A549 (cell line): ENCODE measurements around the gene ITIH4. TPM values are rescaled to one million over a fixed set of nuclear protein-coding genes. Genes with fewer than 3 reads are reported as not detected.

Experiments
- ATAC-seq, 2 experiments: fragments of 200-7000 bp in 1 of 2; fragments of >200 bp in 1 of 2; cut with Nextera tagmentation in 1 of 2; cut with Tn5 transposase in 1 of 2; 3 replicates each; pipeline versions ENCODE4 v1.8.0 to v1.9.1; 2018 to 2020; ENCODE audit warnings: mild to moderate bottlenecking in 1 of 2, moderate library complexity in 1 of 2
- CTCF ChIA-PET: fragments of 300-600 bp; sonication (Branson Sonifier 250); formaldehyde crosslinking; extraction: SDS; loops from one replicate; lab custom pipeline; 2021; ENCODE audit warnings: antibody characterized with exemption, inconsistent platforms; lab: Yijun Ruan, JAX
- POLR2A ChIA-PET: fragments of 350-600 bp; formaldehyde crosslinking; extraction: SDS; loops from one replicate; lab custom pipeline; 2021; ENCODE audit warnings: antibody characterized with exemption, inconsistent platforms; lab: Yijun Ruan, JAX
- DNase-seq, 2 experiments: peaks; one replicate each; pipeline versions ENCODE4 v3.0.0 to v3.0.0-alpha.2; 2011 to 2016; ENCODE audit warnings: low read depth in 1 of 2, low spot score in 1 of 2
- FAIRE-seq: peaks from 2 replicates; lab custom pipeline; 2011; peaks lifted over from hg19 to GRCh38; lab: Jason Lieb, UNC
- H3K27ac ChIP-seq, 2 experiments: fragments of >200 bp; sonication (Bioruptor Twin); formaldehyde crosslinking; 3 replicates each; pipeline ENCODE4 v1.5.1; 2016 to 2017
- H3K4me1 ChIP-seq: fragments of >200 bp; sonication (Bioruptor Twin); formaldehyde crosslinking; 3 replicates; pipeline ENCODE4 v1.6.1; 2016
- H3K4me2 ChIP-seq: fragments of >200 bp; sonication (Bioruptor Twin); formaldehyde crosslinking; 3 replicates; pipeline ENCODE4 v1.6.1; 2016
- H3K4me3 ChIP-seq: fragments of >200 bp; sonication (Bioruptor Twin); formaldehyde crosslinking; 3 replicates; pipeline ENCODE4 v1.5.1; 2016
- H3K9me3 ChIP-seq: fragments of >200 bp; sonication (Bioruptor Twin); formaldehyde crosslinking; 3 replicates; pipeline ENCODE4 v1.6.1; 2016
- BCL3 ChIP-seq: fragments of >200 bp; sonication (Bioruptor Twin); formaldehyde crosslinking; IDR thresholded peaks from 3 replicates; pipeline ENCODE4 v1.6.1; 2016
- CBX8 ChIP-seq: fragments of 200-600 bp; sonication (generic); IDR thresholded peaks from 2 replicates; pipeline ENCODE4 v1.6.1; 2016
- CEBPB ChIP-seq, 2 experiments: fragments of >200 bp in 1 of 2; sonication (Bioruptor Twin) in 1 of 2; formaldehyde crosslinking in 1 of 2; IDR thresholded peaks; 2 replicates each; pipeline ENCODE4 v1.6.1; 2012 to 2016
- CHD2 ChIP-seq: fragments of 150-350 bp; IDR thresholded peaks from 2 replicates; pipeline ENCODE4 v1.6.1; 2014; ENCODE audit warnings: low read length; ENCODE audit not compliant: partially characterized antibody
- CHD4 ChIP-seq: fragments of 200-600 bp; sonication (generic); IDR thresholded peaks from 2 replicates; pipeline ENCODE4 v1.6.1; 2016; ENCODE audit warnings: antibody characterized with exemption, mild to moderate bottlenecking, borderline replicate concordance
- GATA3 ChIP-seq: IDR thresholded peaks from 2 replicates; pipeline ENCODE4 v1.6.1; 2012; ENCODE audit warnings: borderline replicate concordance
- HES2 ChIP-seq: fragments of >200 bp; sonication (Bioruptor Twin); formaldehyde crosslinking; IDR thresholded peaks from 2 replicates; pipeline ENCODE4 v1.6.1; 2016
- HMGXB4 ChIP-seq: fragments of 250-450 bp; sonication (Bioruptor Pico); IDR thresholded peaks from 2 replicates; pipeline ENCODE4 v1.5.0; 2021; ENCODE audit warnings: mild to moderate bottlenecking, moderate library complexity, borderline replicate concordance
- KDM1A ChIP-seq: fragments of 200-600 bp; sonication (generic); IDR thresholded peaks from 2 replicates; pipeline ENCODE4 v1.6.1; 2016; ENCODE audit warnings: low read depth, mild to moderate bottlenecking
- MYC ChIP-seq: IDR thresholded peaks from 2 replicates; pipeline ENCODE4 v1.6.1; 2012; ENCODE audit warnings: mild to moderate bottlenecking, inconsistent platforms, low read length, improper control_type of control experiment, borderline replicate concordance
- NPAS2 ChIP-seq: fragments of 250-450 bp; sonication (Bioruptor Pico); IDR thresholded peaks from 2 replicates; pipeline ENCODE4 v1.8.0; 2022; ENCODE audit warnings: mild to moderate bottlenecking, moderate library complexity, borderline replicate concordance
- PBX3 ChIP-seq: IDR thresholded peaks from 2 replicates; pipeline ENCODE4 v1.6.1; 2012
- POLR2A ChIP-seq: IDR thresholded peaks from 2 replicates; pipeline ENCODE4 v1.6.1; 2012; ENCODE audit warnings: mild to moderate bottlenecking, low read length
- RARB ChIP-seq: fragments of 250-450 bp; sonication (Bioruptor Pico); IDR thresholded peaks from 2 replicates; pipeline ENCODE4 v1.8.0; 2021; ENCODE audit warnings: mild to moderate bottlenecking, moderate library complexity
- SMC3 ChIP-seq: fragments of >200 bp; sonication (Bioruptor Twin); formaldehyde crosslinking; IDR thresholded peaks from 3 replicates; pipeline ENCODE4 v1.6.1; 2018; ENCODE audit warnings: inconsistent platforms
- ZC3H11A ChIP-seq: fragments of 450-650 bp; IDR thresholded peaks from 2 replicates; pipeline ENCODE4 v1.6.1; 2014; ENCODE audit warnings: antibody characterized with exemption, mild to moderate bottlenecking
- ZFP36 ChIP-seq: fragments of 450-650 bp; IDR thresholded peaks from 2 replicates; pipeline ENCODE4 v1.6.1; 2014; ENCODE audit warnings: borderline replicate concordance; ENCODE audit not compliant: partially characterized antibody
- WGBS: methylation state at CpG from one replicate; pipeline ENCODE4 v1.1.6; 2017; ENCODE audit errors: missing lambda C conversion rate; 5-methylcytosine and 5-hydroxymethylcytosine counted together
- polyA plus RNA-seq, 4 experiments: library from polyadenylated mRNA; depleted of rRNA in 3 of 4; stranded (reverse); fragments of >200 nt; fragmentation: RNase III in 1 of 4; extraction: RNeasy Plus Mini Kit Qiagen cat#74134 plus additional on column Dnase treatment in 1 of 4; gene quantifications; 2 replicates in 3 of 4; 3 replicates in 1 of 4; pipeline ENCODE4 v1.2.3, GENCODE V29; 2011 to 2017

The ITIH4 gene
- polyA plus RNA-seq, 2 of the 4 experiments (the other 2 are of a cell fraction) = 0.88 to 0.89 TPM

GRCh38 chr3:52817860-52818259, 12.6 kb downstream of the ITIH4 start:
- ATAC-seq (no peak), DNase-seq (no peak), FAIRE-seq (no peak)
- ChIA-PET POLR2A (no interaction called here), CTCF (no interaction called here)
- WGBS = 97% methylated on average over 5 of the region's 7 CpGs
- Histone ChIP-seq H3K27ac (no peak overlapping the region), H3K4me1 (no peaks in the 10 kb centered on the region), H3K9me3 (no peaks in the 10 kb centered on the region), H3K4me2 (no peak overlapping the region), H3K4me3 (no peak overlapping the region)
- TF ChIP-seq ZC3H11A (no peak), CHD4 (no peak), RARB (CRISPR knock-in tag) (no peak)

GRCh38 chr3:52817221-52817620, 13.3 kb downstream of the ITIH4 start:
- DNase-seq (no peak), ATAC-seq (no peak), FAIRE-seq (no peak)
- 95% methylated on average over 10 of the region's 10 CpGs for WGBS
- Histone ChIP-seq H3K9me3 (no peaks in the 10 kb centered on the region), H3K27ac (no peak overlapping the region), H3K4me2 (no peak overlapping the region), H3K4me1 (no peaks in the 10 kb centered on the region), H3K4me3 (no peak overlapping the region)
- TF ChIP-seq CHD2 (no peak), ZFP36 (no peak), KDM1A (no peak), PBX3 (no peak), MYC (no peak), NPAS2 (CRISPR knock-in tag) (no peak), GATA3 (no peak), BCL3 (no peak), CBX8 (no peak)
- POLR2A ChIA-PET = no interaction called here
- CTCF ChIA-PET = interaction anchor here (3.5 kb wide), 1 partner anchor 24 kb away, joined by 11 read pairs; the partner anchor contains the start of gene ITIH3

GRCh38 chr3:52816654-52817053, 13.8 kb downstream of the ITIH4 start:
- TF ChIP-seq CEBPB (IDR thresholded peaks at IDR 0.05) (no peak), MYC (no peak), SMC3 (no peak), HMGXB4 (CRISPR knock-in tag) (no peak), HES2 (no peak), POLR2A (no peak)
- no peak for FAIRE-seq
- Histone ChIP-seq H3K4me3 (no peak overlapping the region), H3K4me2 (no peak overlapping the region), H3K9me3 (no peaks in the 10 kb centered on the region), H3K27ac (no peak overlapping the region), H3K4me1 (no peaks in the 10 kb centered on the region)
- no peak for DNase-seq
- ChIA-PET CTCF (interaction anchor here (0.6 to 3.5 kb wide), 2 partner anchors 23 to 72 kb away, joined by 3 to 11 read pairs; partner anchors contain the start of gene ITIH3), POLR2A (no interaction called here)
- no peak for ATAC-seq
- WGBS = no CpG with 5 or more reads among the region's 10 CpGs

- FAIRE-seq = no peak
- no peak overlapping the region for H3K4me3 ChIP-seq
- no peaks in the 10 kb centered on the region for H3K4me1 ChIP-seq
- no peak overlapping the region for H3K27ac ChIP-seq
- ChIA-PET POLR2A (no interaction called here), CTCF (interaction anchor here (0.6 to 3.5 kb wide), 3 partner anchors 23 to 72 kb away, joined by 3 to 11 read pairs (median 4); partner anchors contain the start of gene ITIH3)
- 84% methylated on average over 4 of the region's 6 CpGs for WGBS
- TF ChIP-seq CHD2 = no peak
- TF ChIP-seq, all 56 proteins: peak for 0
- ATAC-seq (no peak), DNase-seq (no peak)
- H3K4me2 ChIP-seq = no peak overlapping the region
- no peaks in the 10 kb centered on the region for H3K9me3 ChIP-seq
Measured at GRCh38 chr3:52816199-52816598, 14.3 kb downstream of the ITIH4 start.
